CMK (cell line): ENCODE results near the gene ATR.
"Not testable (repeated sequence)": the region's sequence is repeated elsewhere in the genome, so short reads cannot be mapped to it uniquely, and the experiment has no call there.

Source experiments
- DNase-seq: peaks from one replicate; pipeline ENCODE4 v3.0.0-alpha.2; 2010; ENCODE audit warnings: low read depth

Gene ATR

DNA sequence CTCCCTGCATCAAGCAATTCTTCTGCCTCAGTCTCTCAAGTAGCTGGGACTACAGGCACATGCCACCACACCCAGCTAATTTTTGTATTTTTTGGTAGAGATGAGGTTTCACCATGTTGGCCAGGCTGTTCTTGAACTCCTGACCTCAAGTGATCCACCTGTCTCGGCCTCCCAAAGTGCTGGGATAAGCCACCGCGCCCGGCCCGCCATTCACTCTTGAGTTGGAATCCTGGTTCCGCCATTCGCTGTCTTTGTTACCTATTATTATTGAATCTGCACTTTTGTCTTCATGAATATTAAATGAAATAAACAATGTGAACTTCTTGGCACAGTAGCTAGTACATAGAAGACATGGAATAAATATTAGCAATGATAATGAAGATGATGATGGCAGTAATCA lies 13.7 kb upstream of the ATR start:
- not testable (repeated sequence) for DNase-seq

DNA sequence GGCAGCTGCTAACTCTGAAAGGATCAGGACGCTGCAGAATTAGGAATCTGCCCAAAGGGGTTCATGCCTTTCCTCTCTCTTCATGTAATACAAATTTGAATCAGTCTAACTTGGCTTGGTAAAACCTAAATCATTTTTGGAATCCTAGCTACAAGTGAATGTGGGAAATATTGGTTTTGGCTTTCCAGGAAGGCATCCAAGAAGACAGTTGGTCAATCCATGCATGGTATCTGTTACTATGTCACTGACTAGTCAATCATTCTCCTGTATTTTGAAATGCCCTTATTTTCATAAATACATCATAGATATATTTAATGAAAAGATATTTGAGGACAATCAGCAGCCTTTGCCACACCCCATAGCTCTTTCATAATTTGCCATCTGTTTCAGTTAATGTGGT lies 10.2 kb upstream of the ATR start:
- no peak for DNase-seq

DNA sequence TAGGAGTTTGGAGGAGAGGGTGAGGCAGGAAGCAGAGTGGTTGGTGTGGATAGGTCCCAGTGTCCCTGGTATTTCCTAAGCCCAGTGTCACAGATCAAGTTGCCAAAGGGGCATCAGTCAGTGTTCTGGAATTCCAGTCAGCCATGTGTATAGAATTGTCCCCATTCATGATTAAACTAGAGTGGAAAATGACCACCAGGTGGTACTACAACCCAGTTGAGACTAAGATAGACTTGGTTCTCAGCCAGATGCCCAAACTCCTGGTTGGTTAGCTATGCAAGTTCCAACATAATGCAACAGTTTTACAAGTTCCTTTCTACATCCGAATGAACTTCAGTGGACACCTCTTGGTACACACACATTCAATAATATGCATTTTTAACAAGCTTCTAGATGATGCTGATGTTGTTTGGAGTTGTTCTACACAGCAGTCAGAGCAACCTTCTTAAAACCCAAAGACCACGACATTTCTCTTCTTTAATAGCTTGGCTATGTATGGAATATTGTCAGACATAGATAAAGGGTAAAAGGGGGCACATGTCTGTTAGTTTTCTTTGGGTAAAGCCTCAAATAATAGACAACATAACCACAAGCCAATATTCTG lies 8.4 kb upstream of the ATR start:
- peak; percentile 21 for DNase-seq

DNA sequence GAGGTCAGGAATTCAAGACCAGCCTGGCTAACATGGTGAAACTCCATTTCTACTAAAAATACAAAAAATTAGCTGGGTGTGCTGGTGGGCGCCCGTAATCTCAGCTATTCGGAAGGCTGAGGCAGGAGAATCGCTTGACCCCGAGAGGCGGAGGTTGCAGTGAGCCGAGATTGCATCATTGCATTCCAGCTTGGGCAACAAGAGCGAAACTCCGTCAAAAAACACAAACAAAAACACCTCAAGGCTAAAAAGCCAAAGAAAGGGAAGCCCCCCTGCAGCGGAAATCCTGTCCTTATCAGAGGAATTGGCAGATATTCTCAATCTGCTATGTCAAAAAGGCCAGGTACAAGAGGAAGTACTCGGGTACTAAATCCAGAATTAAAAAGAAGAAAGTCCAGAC lies 2.5 kb upstream of the ATR start:
- DNase-seq, result not testable (repeated sequence)

DNA sequence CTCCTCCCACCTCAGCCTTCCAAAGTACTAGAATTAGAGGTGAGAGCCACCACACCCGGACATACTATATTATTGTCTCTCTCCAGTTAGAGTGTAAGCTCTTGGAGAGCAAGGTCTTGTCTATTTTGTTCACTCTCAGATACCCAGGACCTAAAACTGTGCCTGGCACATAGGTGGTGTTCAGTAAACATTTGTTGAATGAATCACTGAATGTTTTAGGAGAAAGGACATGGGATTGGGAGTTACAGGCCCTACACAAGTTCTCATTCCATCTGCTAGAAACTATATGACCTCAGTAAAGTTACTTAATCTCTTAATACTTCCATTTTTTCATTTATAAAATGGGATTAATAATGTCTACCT lies 1.5 kb upstream of the ATR start:
- DNase-seq, result no peak

DNA sequence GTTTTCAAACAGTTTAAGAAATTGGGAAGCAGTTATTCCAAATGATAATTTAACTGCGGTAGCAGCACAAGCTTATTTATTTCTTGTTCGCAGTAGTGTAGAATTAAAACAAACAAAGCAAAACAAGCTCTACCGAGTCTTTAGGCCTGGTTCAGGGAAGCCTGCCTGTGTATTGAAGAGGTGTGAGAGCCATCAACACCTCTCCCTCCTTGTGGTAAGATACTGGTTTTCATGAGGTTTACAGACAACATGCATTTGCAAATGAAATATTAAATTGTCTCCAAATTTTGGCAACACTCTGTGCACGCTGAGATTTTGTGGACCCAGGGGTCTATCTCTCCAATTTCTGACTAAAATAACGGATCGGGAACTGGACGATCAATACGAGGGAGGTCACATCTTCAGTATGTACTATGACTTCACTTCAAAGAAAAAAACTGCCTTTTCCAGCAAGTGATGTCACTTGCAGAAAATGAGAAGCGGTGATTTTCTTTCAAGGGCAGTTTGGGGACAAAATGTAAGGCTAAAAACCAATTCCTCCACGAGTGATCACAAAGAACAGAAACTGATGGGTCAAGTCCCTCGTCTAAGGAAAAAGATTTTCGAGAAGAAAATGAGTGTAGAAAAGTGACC lies 721 bp downstream of the ATR start:
- no peak for DNase-seq

DNA sequence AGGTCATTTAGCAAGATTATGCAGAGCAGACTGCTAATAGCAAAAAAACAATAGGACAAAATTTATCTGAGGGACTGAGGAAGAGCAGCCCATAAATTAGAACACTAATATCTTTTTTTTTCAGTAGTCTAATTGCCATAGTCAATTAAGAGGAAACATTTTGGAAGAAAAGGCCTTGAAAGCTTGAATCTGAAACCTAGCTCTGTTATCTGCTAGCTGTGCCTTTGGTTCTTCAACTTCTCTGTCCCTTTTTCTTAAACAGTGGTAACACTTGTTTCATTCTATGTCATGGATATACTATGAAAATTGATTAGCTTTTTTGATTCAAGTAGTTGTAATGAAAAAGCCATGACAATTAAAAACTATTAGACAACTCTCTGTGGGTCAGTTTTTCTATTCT lies 1.7 kb downstream of the ATR start:
- no peak for DNase-seq

DNA sequence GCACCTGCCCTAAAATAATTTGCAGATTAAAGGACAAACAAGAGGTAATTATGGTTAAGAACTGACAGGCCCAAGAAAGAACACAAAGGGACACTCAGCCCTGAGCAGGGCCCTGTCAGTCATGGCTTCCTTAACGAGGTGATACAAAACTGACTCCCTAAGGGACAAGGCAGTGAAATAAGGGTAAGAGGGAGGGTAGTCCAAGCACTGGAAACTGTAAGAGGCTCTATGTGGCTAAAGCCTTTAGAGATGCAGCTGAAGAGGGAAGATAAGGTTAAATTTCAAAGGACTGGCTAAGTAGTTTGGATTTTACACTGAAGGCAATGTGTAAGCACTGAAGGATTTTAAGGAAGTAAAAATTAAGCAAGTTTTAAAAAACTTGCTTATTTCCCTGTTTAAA lies 3.9 kb downstream of the ATR start:
- DNase-seq, result no peak

DNA sequence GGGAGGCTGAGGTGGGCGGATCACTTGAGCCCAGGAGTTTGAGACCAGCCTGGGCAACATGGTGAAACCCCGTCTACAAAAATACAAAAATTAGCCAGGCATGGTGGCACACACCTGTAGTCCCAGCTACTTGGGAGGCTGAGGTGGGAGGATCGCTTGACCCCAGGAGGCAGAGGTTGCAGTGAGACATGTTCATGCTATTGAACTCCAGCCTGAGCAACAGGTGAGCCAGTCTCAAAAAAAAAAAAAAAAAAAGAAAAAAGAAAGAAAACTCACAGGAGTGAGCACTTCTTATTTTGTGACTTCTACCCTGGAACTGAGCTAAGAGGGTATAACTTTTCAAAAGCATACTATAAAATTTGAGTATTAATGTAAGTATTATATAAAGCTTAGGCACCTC lies 4.3 kb downstream of the ATR start:
- not testable (repeated sequence) for DNase-seq

DNA sequence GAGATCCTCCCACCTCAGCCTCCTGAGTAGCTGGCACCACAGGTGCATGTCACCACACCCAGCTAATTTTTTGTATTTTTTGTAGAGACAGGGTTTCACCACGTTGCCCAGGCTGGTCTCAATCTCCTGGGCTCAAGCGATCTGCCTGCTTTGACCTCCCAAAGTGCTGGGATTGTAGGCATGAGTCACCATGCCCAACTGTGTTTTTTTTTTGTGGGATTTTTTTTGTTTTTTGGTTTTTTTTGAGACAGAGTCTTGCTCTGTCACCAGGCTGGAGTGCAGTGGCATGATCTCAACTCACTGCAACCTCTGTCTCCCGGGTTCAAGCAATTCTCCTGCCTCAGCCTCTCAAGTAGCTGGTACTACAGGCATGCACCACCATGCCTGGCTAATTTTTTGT lies 9.1 kb downstream of the ATR start:
- not testable (repeated sequence) for DNase-seq

DNA sequence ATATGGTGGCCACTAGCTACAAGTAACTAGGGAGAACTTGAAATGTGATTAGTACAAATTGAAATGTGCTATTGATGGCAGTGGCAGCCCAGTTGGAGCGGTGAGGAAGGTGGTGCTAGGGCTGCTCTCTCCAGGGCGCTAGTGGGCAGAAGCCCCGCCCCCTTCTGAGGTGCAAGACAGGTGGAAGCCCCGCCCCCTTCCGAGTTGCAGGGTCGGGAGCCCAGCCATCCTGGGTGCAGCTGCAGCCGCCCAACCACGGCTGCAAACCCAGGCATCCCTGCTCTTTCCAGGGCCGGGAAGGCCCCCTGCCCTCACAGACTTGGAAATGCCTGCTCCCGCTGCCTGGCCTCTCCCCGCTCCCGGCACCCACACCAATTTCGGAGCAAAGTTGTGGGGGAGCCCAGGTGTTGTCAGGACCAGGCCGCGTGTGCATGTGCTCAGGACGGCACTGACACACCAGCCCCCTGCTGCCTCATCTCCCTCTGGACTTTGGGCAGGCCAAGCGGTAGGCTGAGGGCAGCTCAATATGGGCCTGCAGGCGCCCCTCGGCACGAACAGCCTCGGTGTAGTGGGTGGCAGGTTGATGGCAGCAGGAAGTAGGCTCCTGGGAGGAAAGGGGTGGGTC lies 10.0 kb downstream of the ATR start:
- no peak for DNase-seq

DNA sequence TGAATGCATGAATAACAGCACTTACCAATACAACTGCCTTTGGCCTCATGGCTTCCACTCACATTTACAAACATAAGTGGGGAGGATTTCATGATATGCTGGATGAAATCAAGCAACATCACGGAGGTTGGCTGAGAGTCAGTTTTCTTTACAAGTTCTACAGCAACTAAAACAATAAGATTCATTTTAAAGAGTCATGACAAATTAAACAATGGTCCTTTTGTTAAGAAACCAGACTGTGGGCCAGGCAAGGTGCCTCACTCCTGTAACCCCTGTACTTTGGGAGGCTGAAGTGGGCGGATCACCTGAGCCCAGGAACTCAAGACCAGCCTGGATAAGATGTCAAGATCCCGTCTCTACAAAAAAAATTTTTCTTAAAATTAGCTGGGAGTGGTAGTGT lies 12.4 kb downstream of the ATR start:
- no peak for DNase-seq

DNA sequence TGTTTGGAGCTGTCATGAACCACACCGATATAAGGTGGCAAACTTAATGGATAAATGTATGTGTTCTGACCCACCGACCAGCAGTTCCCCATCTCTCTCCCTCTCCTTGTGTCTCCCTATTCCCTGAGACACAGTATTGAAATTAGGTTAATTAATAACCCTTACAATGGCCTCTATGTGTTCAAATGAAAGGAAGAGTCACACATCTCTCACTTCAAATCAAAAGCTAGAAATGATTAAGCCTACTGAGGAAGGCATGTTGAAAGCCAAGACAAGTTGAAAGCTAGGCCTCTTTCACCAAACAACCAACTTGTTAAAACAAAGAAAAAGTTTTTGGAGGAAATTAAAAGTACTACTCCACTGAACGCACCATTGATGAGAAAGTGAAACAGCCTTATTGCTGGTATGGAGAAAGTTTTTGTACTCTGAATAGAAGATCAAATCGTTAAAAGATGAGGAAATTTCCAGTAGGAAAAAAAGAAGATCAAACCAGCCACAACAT lies 15.0 kb downstream of the ATR start:
- no peak for DNase-seq

DNA sequence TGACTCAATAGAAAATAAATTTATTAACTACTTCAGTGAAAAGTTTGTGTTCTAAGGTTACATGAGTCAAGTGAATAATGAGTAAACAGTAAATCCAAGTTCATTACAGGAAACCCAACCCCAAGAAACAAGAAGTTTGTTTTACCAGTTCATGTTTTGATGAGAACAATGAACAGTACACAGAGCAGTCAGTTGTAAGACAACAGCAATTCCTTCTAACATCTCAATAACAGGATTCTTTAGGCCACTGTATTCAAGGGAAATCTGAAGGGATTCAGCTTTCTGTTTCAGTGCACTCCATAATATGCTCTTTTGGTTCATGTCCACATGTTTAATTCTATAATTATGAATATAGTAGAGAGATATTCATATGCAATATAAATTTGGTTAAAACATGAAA lies 18.4 kb downstream of the ATR start:
- no peak for DNase-seq

DNA sequence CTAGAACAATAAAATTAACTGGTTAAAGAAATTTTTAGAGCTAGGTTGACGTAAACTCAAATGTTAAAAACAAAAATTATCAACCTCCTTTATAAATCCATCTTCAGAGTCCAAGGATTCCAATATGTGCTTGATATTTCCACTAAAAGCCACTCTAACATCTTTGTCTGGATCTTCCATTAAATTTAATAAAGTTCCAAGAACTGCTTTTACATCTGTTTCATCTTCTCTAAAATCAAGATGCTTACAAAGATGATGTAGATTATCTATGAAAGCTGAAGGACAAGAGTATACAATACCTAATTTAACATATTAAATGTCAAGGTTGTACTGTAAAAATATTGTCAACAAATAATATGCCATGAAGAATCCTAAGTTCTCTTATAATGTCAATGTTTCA lies 24.8 kb downstream of the ATR start:
- DNase-seq, result no peak

DNA sequence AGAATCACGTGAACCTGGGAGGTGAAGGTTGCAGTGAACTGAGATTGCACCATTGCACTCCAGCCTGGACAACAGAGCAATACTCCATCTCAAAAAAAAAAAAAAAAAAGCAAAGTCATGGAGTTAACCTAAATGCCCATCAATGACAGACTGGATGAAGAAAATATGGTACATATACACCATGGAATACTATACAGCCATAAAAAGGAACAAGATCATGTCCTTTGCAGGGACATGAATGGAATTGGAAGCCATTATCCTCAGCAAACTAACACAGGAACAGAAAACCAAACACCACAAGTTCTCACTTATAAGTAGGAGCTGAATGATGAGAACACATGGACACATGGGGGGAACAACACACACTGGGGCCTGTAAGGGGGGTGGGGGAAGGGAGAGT lies 26.0 kb downstream of the ATR start:
- DNase-seq, result not testable (repeated sequence)

DNA sequence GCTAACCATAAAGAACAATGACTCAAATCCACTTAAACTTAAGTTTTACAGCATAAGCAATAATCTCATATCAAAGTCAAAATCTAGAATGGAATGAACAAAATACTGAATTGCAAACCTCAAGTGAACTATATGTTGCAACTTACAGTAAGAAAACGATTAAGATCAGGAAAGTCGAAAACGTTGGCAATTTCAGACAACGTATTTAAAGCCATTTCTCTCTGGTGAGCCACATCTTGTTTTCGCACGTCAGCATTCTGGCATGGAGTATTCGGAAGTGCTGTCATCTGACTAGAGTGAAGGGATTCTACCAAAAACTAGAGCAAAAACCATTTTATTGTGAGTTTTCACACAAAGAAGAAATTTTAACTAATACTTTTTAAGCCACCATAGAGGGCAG lies 28.5 kb downstream of the ATR start:
- no peak for DNase-seq

DNA sequence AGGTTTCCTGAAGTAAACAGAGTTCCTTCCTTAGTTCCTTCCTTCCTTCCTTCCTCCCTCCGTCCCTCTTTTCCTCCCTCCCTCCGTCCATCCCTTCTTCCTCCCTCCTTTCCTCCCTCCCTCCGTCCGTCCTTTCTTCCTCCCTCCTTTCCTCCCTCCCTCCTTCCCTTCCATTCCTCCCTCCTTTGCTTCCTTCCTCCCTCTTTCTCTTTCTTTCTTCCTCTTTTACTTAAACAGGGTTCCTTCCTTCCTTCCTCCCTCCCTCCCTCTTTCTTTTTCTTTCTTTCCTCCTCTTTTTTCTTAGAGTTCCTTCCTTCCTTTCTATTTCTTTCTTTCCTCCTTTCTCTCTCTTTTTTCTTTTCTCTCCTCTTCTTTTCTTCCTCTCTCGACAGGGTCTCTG lies 35.2 kb downstream of the ATR start:
- DNase-seq, result no peak

DNA sequence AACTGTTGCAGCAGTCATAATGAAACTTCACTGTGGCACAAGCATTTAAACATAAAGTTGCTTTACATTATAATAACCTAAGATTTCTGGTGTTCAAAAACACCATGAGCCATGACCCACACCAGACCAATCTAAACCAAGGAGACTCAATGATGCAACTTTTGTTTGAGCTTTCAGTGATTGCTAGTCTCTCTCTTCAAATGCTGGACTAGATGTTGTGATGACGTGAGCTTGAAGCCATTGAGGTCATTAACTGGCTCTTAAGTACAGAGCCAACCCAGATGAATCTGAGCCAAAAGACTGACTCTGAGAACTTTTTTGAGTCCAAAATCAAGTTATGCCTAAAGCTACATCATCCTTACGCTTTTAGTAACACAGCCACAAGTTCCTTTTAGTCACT lies 36.5 kb downstream of the ATR start:
- DNase-seq, result no peak

DNA sequence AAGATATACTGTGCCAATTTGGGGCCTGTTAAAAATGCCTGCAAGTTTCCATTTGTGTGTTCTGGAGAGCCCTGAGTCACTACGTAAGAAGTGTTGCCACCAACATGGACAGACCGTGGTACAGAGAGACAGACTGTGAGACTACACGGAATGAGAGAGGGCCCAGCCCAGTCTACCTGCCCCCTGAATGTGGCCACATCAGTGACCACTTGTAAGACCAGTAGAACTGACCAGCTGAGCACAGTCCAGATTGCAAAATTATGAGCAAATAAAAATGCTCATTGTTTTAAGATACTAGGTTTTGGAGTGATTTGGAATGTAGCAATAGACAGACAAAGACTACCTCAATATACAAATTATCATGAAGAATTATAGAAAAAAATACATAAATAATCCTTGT lies 42.0 kb downstream of the ATR start:
- DNase-seq, result no peak

DNA sequence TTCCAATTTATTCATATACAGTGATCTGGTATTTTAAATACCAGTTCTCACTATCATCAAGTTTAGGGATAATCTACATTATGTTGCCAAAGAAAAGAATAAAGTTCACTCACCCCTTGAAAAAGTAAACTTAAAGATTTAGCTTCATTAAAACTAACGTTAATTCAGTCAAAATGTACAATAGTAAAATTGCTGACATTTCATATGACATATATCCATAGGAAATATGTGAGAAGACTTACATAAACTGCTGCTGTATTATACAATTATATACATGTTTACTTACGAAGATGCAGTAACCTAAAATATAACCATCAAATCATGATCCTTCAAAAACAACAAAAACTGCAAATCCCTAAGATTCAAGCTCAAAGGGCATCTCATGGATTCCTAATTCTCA lies 44.0 kb downstream of the ATR start:
- no peak for DNase-seq

DNA sequence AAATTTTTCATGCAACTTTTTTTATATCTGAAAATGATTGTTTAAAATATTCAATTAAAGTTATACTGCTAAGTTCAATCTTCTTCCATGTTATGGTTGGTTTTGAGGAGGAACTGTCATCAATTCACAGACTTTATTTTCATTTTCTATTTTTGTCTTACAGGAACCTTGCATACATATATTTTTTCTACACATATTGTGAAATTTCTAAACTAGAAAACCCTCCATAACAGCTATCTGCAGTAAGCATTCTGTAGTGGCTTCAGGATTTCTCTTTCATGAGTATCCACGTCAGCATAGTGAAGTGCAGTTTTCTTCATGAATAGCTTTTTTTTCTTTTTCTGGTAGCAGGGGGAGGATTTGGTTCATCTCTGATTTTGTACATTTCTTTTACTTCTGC lies 48.2 kb downstream of the ATR start:
- no peak for DNase-seq

DNA sequence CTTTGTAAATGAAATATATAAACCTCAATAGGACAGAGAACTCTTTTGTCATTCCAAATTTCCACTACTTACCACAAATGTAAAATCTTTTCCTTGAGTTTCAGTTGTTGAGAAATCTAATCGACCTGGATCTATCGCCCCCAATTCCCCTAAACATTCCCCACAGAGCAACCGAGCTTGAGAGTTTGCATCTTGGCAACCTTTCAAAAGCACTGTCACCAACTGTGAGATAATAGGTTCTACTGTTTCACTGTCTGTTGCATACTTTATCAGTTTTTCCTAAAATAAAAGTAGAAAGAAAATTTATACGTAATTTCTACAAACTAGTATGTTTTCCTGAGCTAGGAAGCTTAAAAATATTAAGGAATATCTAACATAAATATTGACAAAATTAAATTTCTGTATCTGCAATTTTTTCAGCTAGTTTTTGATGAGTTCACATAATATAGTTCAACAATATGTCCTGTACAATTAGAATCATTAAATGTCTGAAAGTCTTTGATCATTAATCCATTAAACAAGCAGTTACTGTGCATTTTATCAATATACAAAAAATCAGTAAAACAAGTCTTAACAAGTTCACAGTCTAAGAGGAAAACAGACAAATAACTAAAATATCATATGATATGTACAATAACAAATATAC lies 54.5 kb downstream of the ATR start:
- DNase-seq, result no peak
